GM12878 (cell line): ENCODE measurements around the gene PDIA5. TPM values are rescaled to one million over a fixed set of nuclear protein-coding genes. Genes with fewer than 3 reads are reported as not detected.

Source experiments
- ATAC-seq: fragments of 200-7000 bp; cut with Tn5 transposase; 3 replicates; pipeline ENCODE4 v1.9.1; 2020; ENCODE audit warnings: mild to moderate bottlenecking, moderate library complexity
- BruUV-seq: library from RNA; stranded (reverse); fragments of 400-500 nt; replicated peaks from 2 replicates; lab custom pipeline; 2021; lab: Mats Ljungman, UMichigan
- CTCF ChIA-PET: fragments of 300-600 bp; sonication (Branson Sonifier 250); formaldehyde crosslinking; extraction: SDS; loops from one replicate; lab custom pipeline; 2021; ENCODE audit warnings: inconsistent platforms; lab: Yijun Ruan, JAX
- POLR2A ChIA-PET: fragments of 350-600 bp; formaldehyde crosslinking; extraction: SDS; loops from one replicate; lab custom pipeline; 2021; ENCODE audit warnings: inconsistent platforms; lab: Charles Lee
- RAD21 ChIA-PET: fragments of 300-600 bp; sonication (Branson Sonifier 250); formaldehyde crosslinking; loops from one replicate; lab custom pipeline; 2023; ENCODE audit warnings: antibody characterized with exemption; ENCODE audit not compliant: unreplicated experiment; lab: Charles Lee
- SMC1A ChIA-PET: fragments of 300-600 bp; sonication (Branson Sonifier 250); formaldehyde crosslinking; loops from one replicate; lab custom pipeline; 2023; ENCODE audit not compliant: unreplicated experiment, uncharacterized antibody; lab: Charles Lee
- DNase-seq: peaks from one replicate; pipeline ENCODE4 v3.0.0-alpha.2; 2011; ENCODE audit warnings: low read depth, low spot score
- FAIRE-seq: peaks from 3 replicates; lab custom pipeline; 2011; peaks lifted over from hg19 to GRCh38; lab: Jason Lieb, UNC
- H2AFZ ChIP-seq: 2 replicates; pipeline ENCODE4 v1.6.0; 2011; ENCODE audit warnings: low read depth, low read length, control low read depth; ENCODE audit not compliant: control insufficient read depth
- H3K27ac ChIP-seq: 2 replicates; pipeline ENCODE4 v1.5.1; 2011; ENCODE audit warnings: control low read depth; ENCODE audit not compliant: control insufficient read depth, insufficient read depth
- H3K27me3 ChIP-seq, 2 experiments: replicated peaks in 1 of 2; 2 replicates each; pipeline versions ENCODE4 v1.6.0 to v1.6.1; 2011; ENCODE audit warnings: low read length in 1 of 2; ENCODE audit not compliant: control insufficient read depth in 2 of 2, insufficient read depth in 2 of 2
- H3K36me3 ChIP-seq, 2 experiments: 2 replicates each; pipeline ENCODE4 v1.5.1; 2011; ENCODE audit warnings: low read length in 1 of 2; ENCODE audit not compliant: control insufficient read depth in 2 of 2, insufficient read depth in 2 of 2
- H3K4me1 ChIP-seq: 2 replicates; pipeline ENCODE4 v1.6.1; 2011; ENCODE audit warnings: mild to moderate bottlenecking, low read length, moderate library complexity, mixed read lengths; ENCODE audit not compliant: control insufficient read depth, insufficient read depth
- H3K4me2 ChIP-seq: 2 replicates; pipeline ENCODE4 v1.6.0; 2011; ENCODE audit warnings: control low read depth; ENCODE audit not compliant: control insufficient read depth, insufficient read depth
- H3K4me3 ChIP-seq: fragments of 200-600 bp; sonication (generic); 2 replicates; pipeline ENCODE4 v1.5.1; 2016
- H3K79me2 ChIP-seq: 2 replicates; pipeline ENCODE4 v1.6.0; 2011; ENCODE audit warnings: low read length; ENCODE audit not compliant: control insufficient read depth, insufficient read depth
- H3K9ac ChIP-seq: 2 replicates; pipeline ENCODE4 v1.8.0; 2011; ENCODE audit warnings: low read length, control low read depth, mixed read lengths; ENCODE audit not compliant: control insufficient read depth, insufficient read depth
- H3K9me3 ChIP-seq: replicated peaks from 3 replicates; pipeline ENCODE4 v1.5.1; 2011; ENCODE audit warnings: mild to moderate bottlenecking, low read length; ENCODE audit not compliant: control insufficient read depth, insufficient read depth
- H4K20me1 ChIP-seq: 2 replicates; pipeline ENCODE4 v1.6.0; 2011; ENCODE audit not compliant: control insufficient read depth, insufficient read depth
- HDAC2 ChIP-seq: fragments of 200-600 bp; sonication (generic); IDR thresholded peaks from 2 replicates; pipeline ENCODE4 v1.6.1; 2017
- MEF2A ChIP-seq: IDR thresholded peaks from 2 replicates; pipeline ENCODE4 v1.6.1; 2011; ENCODE audit warnings: low read depth, mild to moderate bottlenecking, low read length, moderate library complexity; ENCODE audit not compliant: insufficient read depth
- MLLT1 ChIP-seq: fragments of 450-650 bp; IDR thresholded peaks from 2 replicates; pipeline ENCODE4 v1.6.1; 2016; ENCODE audit warnings: mild to moderate bottlenecking
- NKRF ChIP-seq: fragments of 450-650 bp; conservative IDR thresholded peaks from 2 replicates; pipeline ENCODE4 v1.6.1; 2017; ENCODE audit warnings: mild to moderate bottlenecking, moderate library complexity
- NR2C1 ChIP-seq: fragments of 450-650 bp; IDR thresholded peaks from 2 replicates; pipeline ENCODE4 v1.6.1; 2017; ENCODE audit warnings: antibody characterized with exemption, mild to moderate bottlenecking, moderate library complexity
- PAX8 ChIP-seq: fragments of 450-650 bp; IDR thresholded peaks from 2 replicates; pipeline ENCODE4 v1.6.1; 2017; ENCODE audit warnings: mild to moderate bottlenecking, moderate library complexity
- PRDM15 ChIP-seq: fragments of 450-650 bp; formaldehyde crosslinking; IDR thresholded peaks from 2 replicates; pipeline ENCODE4 v1.4.0; 2020; ENCODE audit warnings: mild to moderate bottlenecking, moderate library complexity
- RAD51 ChIP-seq: fragments of 450-650 bp; IDR thresholded peaks from 2 replicates; pipeline ENCODE4 v1.6.1; 2016; ENCODE audit warnings: moderate library complexity, mild to moderate bottlenecking, inconsistent platforms
- SMARCA5 ChIP-seq: fragments of 450-650 bp; IDR thresholded peaks from 2 replicates; pipeline ENCODE4 v1.6.1; 2017; ENCODE audit warnings: mild to moderate bottlenecking
- ZBTB11 ChIP-seq: fragments of 450-650 bp; formaldehyde crosslinking; IDR thresholded peaks from 2 replicates; pipeline ENCODE4 v1.5.0; 2022; ENCODE audit warnings: mild to moderate bottlenecking, missing genetic modification characterization
- ZNF384 ChIP-seq: IDR thresholded peaks from 2 replicates; pipeline ENCODE4 v1.6.1; 2012; ENCODE audit warnings: low read depth, mild to moderate bottlenecking, low read length, improper control_type of control experiment, borderline replicate concordance
- WGBS: methylation state at CpG from one replicate; pipeline ENCODE4 v1.1.6; 2016; ENCODE audit warnings: low lambda C conversion rate; ENCODE audit not compliant: insufficient replicate concordance, insufficient coverage; ENCODE audit errors: missing lambda C conversion rate; 5-methylcytosine and 5-hydroxymethylcytosine counted together
- in situ Hi-C: fragments of 300-500 bp; cut with MboI; formaldehyde crosslinking; loops from 9 replicates; pipeline ENCODE4 v1.14.3; 2018; ENCODE audit warnings: mixed read lengths
- intact Hi-C: fragments of 100-400 bp; cut with micrococcal nuclease; formaldehyde crosslinking; loops from one replicate; pipeline ENCODE4 v1.14.2; 2022; ENCODE audit not compliant: unreplicated experiment
- polyA plus RNA-seq, 11 experiments: library from polyadenylated mRNA; depleted of rRNA in 4 of 11; unstranded in 6 of 11; stranded (reverse) in 5 of 11; fragments of >200 nt; fragmentation: Nextera tagmentation in 4 of 11; fragmentation: Illumina TruSeq in 1 of 11; extraction: Ambion mirVana in 4 of 11; extraction: Trizol in 1 of 11; gene quantifications; 1 replicate in 1 of 11; 2 replicates in 10 of 11; pipeline versions ENCODE4 v1.2.1 to v1.2.3, GENCODE V29; 2011 to 2016; ENCODE audit warnings: inconsistent platforms in 2 of 11, missing spikeins in 2 of 11, low read depth in 1 of 11
- total RNA-seq, 4 experiments: library from RNA; depleted of rRNA in 3 of 4; stranded (reverse); fragments of >200 nt in 3 of 4; fragmentation: Illumina TruSeq in 1 of 4; extraction: Trizol in 1 of 4; gene quantifications; 2 replicates each; pipeline versions ENCODE4 v1.2.1 to v1.2.3, GENCODE V29; 2013 to 2021

The PDIA5 gene
- total and polyA plus RNA-seq, 10 of the 15 experiments (the other 5 are each of a cell fraction or from before 2014, with no cell fraction given), result 4.1 to 24.8 (median 19.2) TPM

- no peak for TF ChIP-seq PRDM15 (CRISPR knock-in tag)
- no peak for TF ChIP-seq RAD51
Measured at GRCh38 chr3:123180791-123181190, 114.0 kb downstream of the PDIA5 start (continued).

GRCh38 chr3:123186695-123187094 is 119.9 kb downstream of the PDIA5 start:
- H3K9me3 ChIP-seq, result no peaks in the 10 kb centered on the region
- H3K4me2 ChIP-seq, result no peak overlapping the region
- ATAC-seq, result no peak
- no peak for DNase-seq
- ChIA-PET CTCF (no interaction called here), SMC1A (no interaction called here), RAD21 (no interaction called here), POLR2A (no interaction called here)
- H3K79me2 ChIP-seq, result no peaks in the 10 kb centered on the region
- 52% methylated on average over 2 of the region's 2 CpGs for WGBS
- in situ Hi-C loops, result no loop called here
- no peak overlapping the region for H3K27ac ChIP-seq
- no peak for FAIRE-seq
- no peaks in the 10 kb centered on the region for H3K27me3 ChIP-seq
- intact Hi-C loops, result no loop called here
- H3K36me3 ChIP-seq, result no peaks in the 10 kb centered on the region
- H3K9ac ChIP-seq, result no peak overlapping the region
- no peaks in the 10 kb centered on the region for H4K20me1 ChIP-seq
- BruUV-seq, result no TSS peak
- no peaks in the 10 kb centered on the region for H3K4me1 ChIP-seq
- no peak overlapping the region for H2AFZ ChIP-seq
- no peak overlapping the region for H3K4me3 ChIP-seq
- TF ChIP-seq PAX8, result no peak
- no peak for TF ChIP-seq ZNF384
- TF ChIP-seq NKRF, result no peak
- TF ChIP-seq SMARCA5, result no peak
- TF ChIP-seq NR2C1, result no peak
- TF ChIP-seq ZBTB11, result no peak
- no peak for TF ChIP-seq MEF2A
- no peak for TF ChIP-seq MLLT1
- no peak for TF ChIP-seq HDAC2
